SK-N-SH treated with all-trans-retinoic acid at 6 μM for 48 hours (cell line): ENCODE data around the gene DLGAP5.

Experiments used
- CREB5 ChIP-seq: fragments of 250-450 bp; sonication (Bioruptor Pico); IDR thresholded peaks from 2 replicates; pipeline ENCODE4 v1.5.1; 2020; ENCODE audit warnings: low read depth, mild to moderate bottlenecking, moderate library complexity
- ESRRG ChIP-seq: fragments of 250-450 bp; sonication (Bioruptor Pico); IDR thresholded peaks from 2 replicates; pipeline ENCODE4 v1.6.1; 2021; ENCODE audit warnings: mild to moderate bottlenecking
- TCF4 ChIP-seq: fragments of 250-450 bp; sonication (Bioruptor Pico); IDR thresholded peaks from 2 replicates; pipeline ENCODE4 v1.8.0; 2021; ENCODE audit warnings: mild to moderate bottlenecking, moderate library complexity, borderline replicate concordance
- TF ChIP-seq, protein P1 (sequence below): fragments of 250-450 bp; sonication (Bioruptor Pico); IDR thresholded peaks from 2 replicates; pipeline ENCODE4 v1.8.0; 2020; ENCODE audit warnings: mild to moderate bottlenecking, moderate library complexity, borderline replicate concordance

DNA sequence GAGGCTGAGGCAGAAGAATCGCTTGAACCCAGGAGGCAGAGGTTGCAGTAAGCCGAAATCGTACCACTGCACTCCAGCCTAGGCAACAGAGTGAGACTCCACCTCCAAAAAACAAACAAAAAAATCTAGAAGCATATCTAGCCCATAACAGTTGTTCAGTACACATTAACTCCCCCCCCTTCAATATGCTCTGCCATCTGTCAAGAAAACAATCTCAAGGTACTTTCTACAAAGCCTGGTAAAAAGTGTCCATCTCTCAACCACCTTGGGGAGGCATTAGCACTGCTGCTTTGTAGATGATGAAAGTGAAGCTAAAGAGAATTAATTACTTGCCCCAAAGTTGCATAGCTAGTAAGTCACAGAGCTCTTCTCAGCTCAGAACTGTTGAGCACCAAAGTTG is 37.4 kb downstream of the DLGAP5 start:
- TF ChIP-seq, protein P1, sequence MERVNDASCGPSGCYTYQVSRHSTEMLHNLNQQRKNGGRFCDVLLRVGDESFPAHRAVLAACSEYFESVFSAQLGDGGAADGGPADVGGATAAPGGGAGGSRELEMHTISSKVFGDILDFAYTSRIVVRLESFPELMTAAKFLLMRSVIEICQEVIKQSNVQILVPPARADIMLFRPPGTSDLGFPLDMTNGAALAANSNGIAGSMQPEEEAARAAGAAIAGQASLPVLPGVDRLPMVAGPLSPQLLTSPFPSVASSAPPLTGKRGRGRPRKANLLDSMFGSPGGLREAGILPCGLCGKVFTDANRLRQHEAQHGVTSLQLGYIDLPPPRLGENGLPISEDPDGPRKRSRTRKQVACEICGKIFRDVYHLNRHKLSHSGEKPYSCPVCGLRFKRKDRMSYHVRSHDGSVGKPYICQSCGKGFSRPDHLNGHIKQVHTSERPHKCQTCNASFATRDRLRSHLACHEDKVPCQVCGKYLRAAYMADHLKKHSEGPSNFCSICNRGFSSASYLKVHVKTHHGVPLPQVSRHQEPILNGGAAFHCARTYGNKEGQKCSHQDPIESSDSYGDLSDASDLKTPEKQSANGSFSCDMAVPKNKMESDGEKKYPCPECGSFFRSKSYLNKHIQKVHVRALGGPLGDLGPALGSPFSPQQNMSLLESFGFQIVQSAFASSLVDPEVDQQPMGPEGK (CRISPR knock-in tag) = no peak
- TF ChIP-seq TCF4 (CRISPR knock-in tag) (no peak), ESRRG (CRISPR knock-in tag) (no peak), CREB5 (CRISPR knock-in tag) (no peak)
